22Rv1 (cell line): ENCODE data around the gene TNFSF15.

Source experiments
- H3K27ac ChIP-seq: fragments of 450-650 bp; 2 replicates; pipeline ENCODE4 v1.5.1; 2017
- ZFX ChIP-seq: fragments of 450-650 bp; IDR thresholded peaks from 2 replicates; pipeline ENCODE4 v1.6.1; 2017; ENCODE audit warnings: antibody characterized with exemption, borderline replicate concordance
- TF ChIP-seq, protein P1 (sequence below): fragments of 450-650 bp; IDR thresholded peaks from 2 replicates; pipeline ENCODE4 v1.5.1; 2017; ENCODE audit warnings: mild to moderate bottlenecking

TNFSF15 gene

DNA sequence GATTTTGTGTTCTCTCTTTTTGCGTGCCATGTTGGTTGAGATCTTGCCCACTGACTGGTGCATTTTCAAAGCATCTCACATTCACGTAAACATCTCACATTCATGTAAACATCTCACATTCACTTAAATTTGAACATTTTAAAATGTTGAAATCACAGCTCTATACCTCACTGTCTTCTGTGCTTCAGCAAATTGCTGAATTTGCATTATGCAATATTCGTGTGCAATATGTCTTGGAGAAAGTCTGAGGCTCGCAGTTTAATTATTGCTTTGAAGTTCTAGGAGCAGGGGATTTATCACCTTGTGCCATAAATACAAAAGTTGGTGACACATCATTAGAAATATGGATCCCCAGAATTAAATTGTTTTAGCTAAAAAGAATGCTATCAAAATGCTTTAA, 42.6 kb downstream of the TNFSF15 start:
- no peak overlapping the region for H3K27ac ChIP-seq

DNA sequence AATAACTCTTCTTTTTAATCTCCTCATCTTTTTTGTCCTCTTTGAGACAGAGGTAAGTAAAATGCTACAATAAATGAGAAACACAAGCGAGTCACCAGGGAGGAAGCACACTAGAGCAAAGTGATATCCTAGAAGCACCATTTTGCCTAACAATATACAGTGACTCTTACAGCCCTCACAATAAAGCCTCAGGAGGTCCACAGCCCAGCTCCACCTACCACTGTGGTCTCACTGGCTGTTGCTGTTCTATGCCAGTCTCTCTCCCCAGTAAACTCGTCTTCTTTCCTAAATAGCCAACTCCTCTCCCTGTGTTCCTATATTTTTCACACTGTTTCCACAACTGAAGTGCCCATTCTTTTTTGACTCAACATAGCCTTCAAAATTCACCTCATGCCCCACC, 44.3 kb downstream of the TNFSF15 start:
- H3K27ac ChIP-seq: no peak overlapping the region
- TF ChIP-seq ZFX: no peak
- TF ChIP-seq, protein P1, sequence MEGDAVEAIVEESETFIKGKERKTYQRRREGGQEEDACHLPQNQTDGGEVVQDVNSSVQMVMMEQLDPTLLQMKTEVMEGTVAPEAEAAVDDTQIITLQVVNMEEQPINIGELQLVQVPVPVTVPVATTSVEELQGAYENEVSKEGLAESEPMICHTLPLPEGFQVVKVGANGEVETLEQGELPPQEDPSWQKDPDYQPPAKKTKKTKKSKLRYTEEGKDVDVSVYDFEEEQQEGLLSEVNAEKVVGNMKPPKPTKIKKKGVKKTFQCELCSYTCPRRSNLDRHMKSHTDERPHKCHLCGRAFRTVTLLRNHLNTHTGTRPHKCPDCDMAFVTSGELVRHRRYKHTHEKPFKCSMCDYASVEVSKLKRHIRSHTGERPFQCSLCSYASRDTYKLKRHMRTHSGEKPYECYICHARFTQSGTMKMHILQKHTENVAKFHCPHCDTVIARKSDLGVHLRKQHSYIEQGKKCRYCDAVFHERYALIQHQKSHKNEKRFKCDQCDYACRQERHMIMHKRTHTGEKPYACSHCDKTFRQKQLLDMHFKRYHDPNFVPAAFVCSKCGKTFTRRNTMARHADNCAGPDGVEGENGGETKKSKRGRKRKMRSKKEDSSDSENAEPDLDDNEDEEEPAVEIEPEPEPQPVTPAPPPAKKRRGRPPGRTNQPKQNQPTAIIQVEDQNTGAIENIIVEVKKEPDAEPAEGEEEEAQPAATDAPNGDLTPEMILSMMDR: no peak

More for the DNA sequence above, 42.6 kb downstream of the TNFSF15 start:
- no peak for TF ChIP-seq ZFX
- TF ChIP-seq, protein P1: no peak

DNA sequence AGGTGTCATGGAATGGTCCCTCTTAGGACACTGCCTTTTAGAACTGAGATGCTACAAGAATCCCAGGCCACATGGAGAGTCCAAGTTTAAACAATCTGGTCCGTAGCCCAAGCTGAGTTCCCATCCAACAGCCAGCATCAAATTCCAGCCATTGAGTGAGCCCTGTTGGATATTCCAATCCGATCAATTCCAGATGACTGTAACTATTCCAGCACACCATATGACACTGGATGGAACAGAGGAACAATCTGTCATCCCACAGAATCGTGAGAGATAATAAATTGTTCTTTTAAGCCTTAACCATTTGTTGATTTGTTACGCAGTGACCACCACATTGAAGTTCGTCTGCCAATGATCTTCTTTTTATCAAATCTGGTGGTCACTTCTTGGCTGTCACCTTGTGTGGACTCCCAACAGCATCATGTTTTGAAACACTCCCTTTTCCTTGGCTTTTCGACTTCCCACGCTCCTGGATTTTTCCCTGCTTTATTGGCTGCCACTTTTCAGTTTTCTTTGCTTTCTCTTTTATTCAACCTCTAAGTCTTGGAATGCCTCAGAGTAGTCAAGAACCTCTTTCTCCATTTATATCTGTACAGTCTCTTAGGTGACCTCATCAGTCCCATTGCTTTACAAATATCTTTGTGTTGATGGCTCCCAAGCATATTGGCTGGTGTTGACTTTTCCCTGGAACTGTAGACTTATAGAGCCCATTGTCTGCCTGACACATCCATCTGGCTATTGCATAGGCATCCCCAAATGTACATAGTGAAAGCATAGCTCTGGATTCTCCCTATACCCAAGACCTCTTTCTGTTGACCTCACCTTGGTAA, 46.1 kb downstream of the TNFSF15 start:
- H3K27ac ChIP-seq: no peak overlapping the region
- TF ChIP-seq, protein P1: no peak
- no peak for TF ChIP-seq ZFX

DNA sequence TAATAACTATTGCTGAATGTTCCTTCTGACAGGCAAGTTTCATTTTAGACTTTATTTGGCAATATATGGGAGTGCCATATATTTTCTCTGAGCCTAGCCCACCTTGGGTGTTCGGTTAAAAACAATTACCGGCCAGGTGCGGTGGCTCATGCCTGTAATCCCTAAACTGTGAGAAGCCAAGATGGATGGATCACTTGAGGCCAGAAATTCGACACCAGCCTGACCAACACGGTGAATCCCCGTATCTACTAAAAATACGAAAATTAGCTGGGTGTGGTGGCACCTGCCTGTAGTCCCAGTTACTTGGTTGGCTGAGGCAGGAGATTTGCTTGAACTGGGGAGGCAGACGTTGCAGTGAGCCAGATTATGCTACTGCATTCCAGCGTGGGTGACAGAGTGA, 47.9 kb downstream of the TNFSF15 start:
- no peak for TF ChIP-seq ZFX
- TF ChIP-seq, protein P1: no peak
- H3K27ac ChIP-seq: no peak overlapping the region

DNA sequence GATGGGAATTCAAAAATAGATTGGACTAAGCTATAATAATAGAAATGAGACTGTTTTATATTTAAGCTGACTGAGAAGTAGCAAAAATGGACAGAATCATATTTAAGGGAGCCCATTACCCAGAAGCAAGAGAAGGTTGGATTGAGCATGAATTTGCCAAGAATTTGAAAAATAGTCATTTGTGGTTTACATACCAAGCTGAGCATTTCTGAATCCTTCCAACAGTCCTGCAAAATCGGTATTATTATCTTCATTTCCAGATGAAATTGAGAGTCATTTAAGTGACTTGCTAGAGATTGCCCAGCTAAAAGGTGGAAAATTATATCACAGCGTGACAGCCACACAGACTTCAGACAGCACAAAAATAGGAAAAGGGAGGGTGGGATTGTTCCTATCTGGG, 48.4 kb downstream of the TNFSF15 start:
- H3K27ac ChIP-seq: no peak overlapping the region
- TF ChIP-seq, protein P1: no peak
- no peak for TF ChIP-seq ZFX

DNA sequence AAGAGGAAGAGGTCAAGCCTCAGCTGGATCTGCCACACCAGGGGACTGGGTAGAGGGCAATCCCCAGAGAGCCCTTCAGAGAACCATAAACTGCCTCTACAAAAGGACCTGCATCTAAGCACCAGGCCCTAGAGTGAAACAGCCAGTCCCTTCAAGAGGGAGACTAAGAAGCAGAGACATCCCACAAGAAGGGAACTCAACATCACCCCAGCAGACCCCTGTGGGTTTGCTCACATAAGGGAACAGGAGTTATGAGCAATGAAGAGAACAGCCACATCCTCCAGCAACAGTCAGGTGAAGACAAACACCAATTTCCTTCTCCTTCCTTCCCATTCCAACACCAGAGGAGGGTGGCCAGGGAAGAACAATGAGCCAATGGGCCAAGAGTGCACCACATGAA, 48.9 kb downstream of the TNFSF15 start:
- no peak overlapping the region for H3K27ac ChIP-seq
- TF ChIP-seq, protein P1: no peak
- no peak for TF ChIP-seq ZFX

DNA sequence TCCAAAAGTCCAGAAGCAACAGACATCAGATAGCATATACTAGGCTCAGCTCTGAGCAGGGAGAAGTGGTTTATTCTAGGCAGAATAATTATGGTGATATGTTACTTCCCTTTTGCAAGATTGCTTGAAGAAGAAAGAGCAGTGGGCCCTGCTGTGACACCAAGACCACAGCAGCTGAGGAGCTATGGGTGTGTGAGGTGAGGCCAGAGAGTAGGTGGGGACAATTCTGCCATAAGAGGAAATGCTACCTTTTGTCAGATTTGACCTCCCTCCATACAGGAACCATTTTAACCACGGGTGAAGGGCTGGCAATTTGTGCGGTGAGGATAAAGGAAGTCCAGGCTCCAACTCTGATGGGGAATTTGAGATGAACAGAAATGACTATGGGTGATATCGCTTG, 51.3 kb downstream of the TNFSF15 start:
- no peak overlapping the region for H3K27ac ChIP-seq
- TF ChIP-seq, protein P1: no peak
